ENCODE results near the gene SIGMAR1. TPM values are rescaled to one million over a fixed set of nuclear protein-coding genes. Genes with fewer than 3 reads are reported as not detected.
A peak's percentile ranks its signal among the peaks of the same experiment; 100 is the strongest.
"Not testable (repeated sequence)": the region's sequence is repeated elsewhere in the genome, so short reads cannot be mapped to it uniquely, and the experiment has no call there.

Gene SIGMAR1
- polyA plus RNA-seq, 2 donors, result 42.1 to 68.5 TPM

DNA sequence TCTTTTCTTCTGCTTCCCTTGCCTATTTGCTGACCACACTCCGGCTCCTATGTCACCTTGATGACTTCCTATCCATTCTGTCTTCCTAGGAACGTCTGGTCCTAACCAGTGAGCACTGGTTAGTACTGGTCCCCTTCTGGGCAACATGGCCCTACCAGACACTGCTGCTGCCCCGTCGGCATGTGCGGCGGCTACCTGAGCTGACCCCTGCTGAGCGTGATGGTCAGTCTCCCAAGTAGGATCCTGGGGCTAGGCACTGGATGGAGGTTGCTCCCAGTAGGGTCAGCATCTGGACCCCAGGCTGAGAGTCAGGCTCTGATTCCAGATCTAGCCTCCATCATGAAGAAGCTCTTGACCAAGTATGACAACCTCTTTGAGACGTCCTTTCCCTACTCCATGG lies 11.1 kb upstream of the SIGMAR1 start:
- no peak overlapping the region for H3K4me3 ChIP-seq (ENCODE audit: low read depth in 1 of 2, low read length in 2 of 2)
- H3K9me3 ChIP-seq (ENCODE audit: control insufficient read depth in 2 of 2, insufficient read depth in 1 of 2, low read depth in 1 of 2, low read length in 1 of 2), result no peaks in the 10 kb centered on the region
- 93 to 95% methylated on average over 8 of the region's 8 CpGs for WGBS, 2 donors
- H3K27me3 ChIP-seq (ENCODE audit: control insufficient read depth in 1 of 2, insufficient read depth in 2 of 2, low read length in 2 of 2), result no peaks in the 10 kb centered on the region
- peaks cover 0 to 16% of the 10 kb centered on the region in 2 donors for H3K36me3 ChIP-seq (ENCODE audit: control insufficient read depth in 2 of 2, insufficient read depth in 2 of 2, low read length in 1 of 2)
- H3K4me1 ChIP-seq (ENCODE audit: control insufficient read depth in 2 of 2, insufficient read depth in 2 of 2, low read length in 1 of 2), result peaks cover 11 to 27% of the 10 kb centered on the region in 2 donors
- no peak overlapping the region for H3K27ac ChIP-seq (ENCODE audit: low read depth in 2 of 2, low read length in 1 of 2)

DNA sequence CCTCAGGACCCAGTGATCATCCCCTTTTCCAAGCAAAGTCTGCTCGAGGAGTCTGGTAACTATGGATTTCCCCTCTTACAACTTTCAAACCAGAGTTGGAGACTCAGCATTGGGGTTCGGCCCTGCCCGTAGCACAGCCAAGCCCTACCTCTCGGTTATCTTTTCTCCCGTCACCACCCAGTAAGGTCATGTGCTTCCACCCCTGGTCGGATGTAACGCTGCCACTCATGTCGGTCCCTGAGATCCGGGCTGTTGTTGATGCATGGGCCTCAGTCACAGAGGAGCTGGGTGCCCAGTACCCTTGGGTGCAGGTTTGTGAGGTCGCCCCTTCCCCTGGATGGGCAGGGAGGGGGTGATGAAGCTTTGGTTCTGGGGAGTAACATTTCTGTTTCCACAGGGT lies 10.1 kb upstream of the SIGMAR1 start:
- WGBS, 2 donors, result 42 to 61% methylated on average over 10 of the region's 10 CpGs
- H3K27me3 ChIP-seq (ENCODE audit: control insufficient read depth in 1 of 2, insufficient read depth in 2 of 2, low read length in 2 of 2), result no peaks in the 10 kb centered on the region
- H3K36me3 ChIP-seq (ENCODE audit: control insufficient read depth in 2 of 2, insufficient read depth in 2 of 2, low read length in 1 of 2), result peaks cover 0 to 16% of the 10 kb centered on the region in 2 donors
- H3K9me3 ChIP-seq (ENCODE audit: control insufficient read depth in 2 of 2, insufficient read depth in 1 of 2, low read depth in 1 of 2, low read length in 1 of 2), result no peaks in the 10 kb centered on the region
- peak overlapping the region in 1 of 2 donors; percentile 24 for H3K27ac ChIP-seq (ENCODE audit: low read depth in 2 of 2, low read length in 1 of 2)
- H3K4me3 ChIP-seq (ENCODE audit: low read depth in 1 of 2, low read length in 2 of 2), result peak overlapping the region; percentile 72 to 80
- H3K4me1 ChIP-seq (ENCODE audit: control insufficient read depth in 2 of 2, insufficient read depth in 2 of 2, low read length in 1 of 2), result peaks cover 12 to 20% of the 10 kb centered on the region in 2 donors

DNA sequence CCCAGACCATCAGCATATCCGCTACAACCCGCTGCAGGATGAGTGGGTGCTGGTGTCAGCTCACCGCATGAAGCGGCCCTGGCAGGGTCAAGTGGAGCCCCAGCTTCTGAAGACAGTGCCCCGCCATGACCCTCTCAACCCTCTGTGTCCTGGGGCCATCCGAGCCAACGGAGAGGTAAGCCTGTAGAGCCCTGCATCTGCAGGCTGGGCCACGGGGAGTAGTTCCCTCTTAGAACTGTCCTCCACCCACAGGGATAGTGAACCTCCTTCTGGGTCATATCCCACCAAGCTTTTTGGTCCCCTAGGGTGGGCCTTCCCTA lies 9.5 kb upstream of the SIGMAR1 start:
- Histone ChIP-seq H3K9me3 (ENCODE audit: control insufficient read depth in 2 of 2, insufficient read depth in 1 of 2, low read depth in 1 of 2, low read length in 1 of 2) (no peaks in the 10 kb centered on the region), H3K36me3 (ENCODE audit: control insufficient read depth in 2 of 2, insufficient read depth in 2 of 2, low read length in 1 of 2) (peaks cover 0 to 16% of the 10 kb centered on the region in 2 donors), H3K27me3 (ENCODE audit: control insufficient read depth in 1 of 2, insufficient read depth in 2 of 2, low read length in 2 of 2) (no peaks in the 10 kb centered on the region), H3K27ac (ENCODE audit: low read depth in 2 of 2, low read length in 1 of 2) (peak overlapping the region; percentile 81 to 86), H3K4me1 (ENCODE audit: control insufficient read depth in 2 of 2, insufficient read depth in 2 of 2, low read length in 1 of 2) (peaks cover 12 to 16% of the 10 kb centered on the region in 2 donors), H3K4me3 (ENCODE audit: low read depth in 1 of 2, low read length in 2 of 2) (peak overlapping the region; percentile 72 to 80)
- 3 to 5% methylated on average over 8 of the region's 8 CpGs for WGBS, 2 donors

DNA sequence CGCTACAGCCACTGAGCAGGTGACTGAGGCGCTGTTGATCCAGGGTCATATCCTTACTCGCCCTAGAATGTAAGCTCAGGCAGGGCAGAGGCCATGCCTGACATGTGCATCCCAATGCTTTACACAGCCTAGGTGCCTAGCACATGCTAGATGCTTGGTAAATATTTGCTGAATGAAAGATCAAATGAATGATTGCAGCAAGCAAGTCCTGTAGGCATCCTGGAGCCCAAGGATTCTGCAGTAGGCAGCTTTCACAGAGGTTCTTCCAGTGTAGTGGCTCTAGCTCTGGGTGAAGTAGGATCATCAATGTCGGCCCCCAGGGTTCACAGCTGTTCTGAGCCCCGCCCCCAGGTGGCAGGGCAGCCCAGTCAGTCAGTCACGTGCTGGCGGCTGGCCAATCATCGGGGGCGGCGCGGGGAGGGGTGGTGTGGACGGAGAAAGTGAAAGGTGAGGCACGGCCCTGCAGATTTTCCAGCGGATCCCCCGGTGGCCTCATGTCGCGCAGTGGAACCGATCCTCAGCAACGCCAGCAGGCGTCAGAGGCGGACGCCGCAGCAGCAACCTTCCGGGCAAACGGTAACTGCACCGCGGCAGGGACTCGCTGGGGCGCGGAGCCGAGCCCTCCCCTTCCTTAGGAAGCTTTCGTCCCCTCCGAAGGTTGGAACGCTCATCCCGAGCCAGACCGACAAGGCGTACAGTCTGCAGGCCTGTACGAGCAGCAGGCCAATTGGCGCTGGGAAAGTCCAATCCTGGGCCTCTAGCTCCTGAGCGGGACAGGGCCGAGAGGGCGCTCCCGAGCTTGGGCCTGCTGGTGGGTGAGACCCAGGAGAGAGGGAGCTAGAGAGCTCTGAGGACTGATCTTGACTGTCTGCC lies 8.9 kb upstream of the SIGMAR1 start, which contains the start of gene GALT:
Gene GALT (plus strand): TSS at position 465 of the 873 bp plus-strand sequence. CDS start 30 bp downstream, at position 495.
- H3K4me1 ChIP-seq (ENCODE audit: control insufficient read depth in 2 of 2, insufficient read depth in 2 of 2, low read length in 1 of 2), result peaks cover 12 to 16% of the 10 kb centered on the region in 2 donors
- no peaks in the 10 kb centered on the region for H3K9me3 ChIP-seq (ENCODE audit: control insufficient read depth in 2 of 2, insufficient read depth in 1 of 2, low read depth in 1 of 2, low read length in 1 of 2)
- H3K27ac ChIP-seq (ENCODE audit: low read depth in 2 of 2, low read length in 1 of 2), result peak within 1 kb of the TSS; percentile 81 to 86
- WGBS, 2 donors, result 5% methylated on average over 43 of the region's 43 CpGs
- peak within 1 kb of the TSS; percentile 72 to 80 for H3K4me3 ChIP-seq (ENCODE audit: low read depth in 1 of 2, low read length in 2 of 2)
- no peaks in the 10 kb centered on the region for H3K27me3 ChIP-seq (ENCODE audit: control insufficient read depth in 1 of 2, insufficient read depth in 2 of 2, low read length in 2 of 2)
- H3K36me3 ChIP-seq (ENCODE audit: control insufficient read depth in 2 of 2, insufficient read depth in 2 of 2, low read length in 1 of 2), result peaks cover 0 to 16% of the 10 kb centered on the region in 2 donors

DNA sequence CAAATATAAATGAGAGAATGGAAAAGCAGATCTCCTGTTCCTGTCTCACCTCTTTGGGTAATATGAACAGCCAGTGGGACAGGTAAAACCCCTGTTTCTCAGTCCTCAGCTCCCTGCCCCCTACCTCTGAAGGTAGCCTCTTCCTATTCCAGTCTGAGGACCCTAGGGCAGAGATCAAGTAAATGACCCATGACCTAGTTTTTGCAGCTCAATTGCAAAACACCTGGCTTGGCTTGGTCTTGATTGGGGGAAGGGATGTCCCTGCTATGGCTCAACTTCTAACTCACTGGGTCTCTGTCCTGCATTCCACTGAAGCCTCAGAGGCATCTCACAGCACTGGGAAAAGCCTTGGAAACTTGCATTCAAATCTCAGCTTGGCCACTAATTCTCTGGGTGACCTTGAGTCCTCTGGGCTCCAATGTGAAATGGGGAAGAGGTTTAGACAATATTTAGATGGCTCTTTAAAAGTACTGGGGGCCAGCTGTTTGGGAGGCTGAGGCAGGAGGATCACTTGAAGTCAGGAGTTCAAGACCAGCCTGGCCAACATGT lies 7.3 kb upstream of the SIGMAR1 start:
- no peak overlapping the region for H3K27ac ChIP-seq (ENCODE audit: low read depth in 2 of 2, low read length in 1 of 2)
- no peaks in the 10 kb centered on the region for H3K9me3 ChIP-seq (ENCODE audit: control insufficient read depth in 2 of 2, insufficient read depth in 1 of 2, low read depth in 1 of 2, low read length in 1 of 2)
- H3K36me3 ChIP-seq (ENCODE audit: control insufficient read depth in 2 of 2, insufficient read depth in 2 of 2, low read length in 1 of 2), result peaks cover 0 to 13% of the 10 kb centered on the region in 2 donors
- no peak overlapping the region for H3K4me3 ChIP-seq (ENCODE audit: low read depth in 1 of 2, low read length in 2 of 2)
- H3K4me1 ChIP-seq (ENCODE audit: control insufficient read depth in 2 of 2, insufficient read depth in 2 of 2, low read length in 1 of 2), result peaks cover 12 to 16% of the 10 kb centered on the region in 2 donors
- no peaks in the 10 kb centered on the region for H3K27me3 ChIP-seq (ENCODE audit: control insufficient read depth in 1 of 2, insufficient read depth in 2 of 2, low read length in 2 of 2)

DNA sequence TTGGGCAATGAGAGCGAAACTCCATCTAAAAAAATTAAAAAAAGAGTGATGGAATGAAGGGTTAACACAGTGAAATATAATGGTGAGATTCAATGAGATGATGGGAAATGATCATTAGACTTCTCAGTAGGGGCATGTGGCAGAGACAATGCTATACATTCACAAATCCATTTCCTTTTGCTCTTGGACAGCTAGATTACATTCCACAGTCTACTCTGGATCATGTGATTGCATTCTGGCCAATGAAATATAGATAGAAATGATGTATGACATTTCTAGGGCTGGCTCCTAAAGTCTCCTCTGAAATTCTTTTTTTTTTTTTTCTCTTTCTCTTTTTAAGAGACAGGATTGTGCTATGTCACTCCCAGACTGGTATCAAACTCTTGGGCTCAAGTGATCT lies 5.1 kb upstream of the SIGMAR1 start:
- no peak overlapping the region for H3K27ac ChIP-seq (ENCODE audit: low read depth in 2 of 2, low read length in 1 of 2)
- no peak overlapping the region for H3K4me3 ChIP-seq (ENCODE audit: low read depth in 1 of 2, low read length in 2 of 2)
- no peaks in the 10 kb centered on the region for H3K9me3 ChIP-seq (ENCODE audit: control insufficient read depth in 2 of 2, insufficient read depth in 1 of 2, low read depth in 1 of 2, low read length in 1 of 2)
- no peaks in the 10 kb centered on the region for H3K27me3 ChIP-seq (ENCODE audit: control insufficient read depth in 1 of 2, insufficient read depth in 2 of 2, low read length in 2 of 2)
- H3K4me1 ChIP-seq (ENCODE audit: control insufficient read depth in 2 of 2, insufficient read depth in 2 of 2, low read length in 1 of 2), result peaks cover 10 to 15% of the 10 kb centered on the region in 2 donors
- no peaks in the 10 kb centered on the region for H3K36me3 ChIP-seq (ENCODE audit: control insufficient read depth in 2 of 2, insufficient read depth in 2 of 2, low read length in 1 of 2)
- WGBS, 2 donors, result 96 to 100% methylated on average over 1 of the region's 1 CpG

DNA sequence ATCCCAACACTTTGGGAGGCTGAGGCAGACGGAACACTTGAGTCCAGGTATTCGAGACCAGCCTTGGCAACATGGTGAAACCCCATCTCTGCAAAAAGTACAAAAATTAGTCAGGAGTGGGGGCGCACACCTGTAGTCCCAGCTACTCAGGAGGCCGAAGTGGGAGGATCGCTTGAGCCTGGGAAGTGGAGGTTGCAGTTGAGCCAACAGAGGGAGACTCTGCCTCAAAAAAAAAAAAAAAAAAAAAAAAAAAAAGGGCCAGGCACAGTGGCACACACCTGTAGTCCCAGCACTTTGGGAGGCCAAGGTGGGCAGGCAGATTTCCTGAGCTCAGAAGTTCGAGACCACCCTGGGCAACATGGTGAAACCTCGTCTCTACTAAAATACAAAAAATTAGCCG lies 1.7 kb upstream of the SIGMAR1 start:
- H3K27ac ChIP-seq (ENCODE audit: low read depth in 2 of 2, low read length in 1 of 2); H3K27me3 ChIP-seq (ENCODE audit: control insufficient read depth in 1 of 2, insufficient read depth in 2 of 2, low read length in 2 of 2); H3K36me3 ChIP-seq (ENCODE audit: control insufficient read depth in 2 of 2, insufficient read depth in 2 of 2, low read length in 1 of 2); H3K9me3 ChIP-seq (ENCODE audit: control insufficient read depth in 2 of 2, insufficient read depth in 1 of 2, low read depth in 1 of 2, low read length in 1 of 2); H3K4me3 ChIP-seq (ENCODE audit: low read depth in 1 of 2, low read length in 2 of 2): not testable (repeated sequence)
- H3K4me1 ChIP-seq (ENCODE audit: control insufficient read depth in 2 of 2, insufficient read depth in 2 of 2, low read length in 1 of 2), result peaks cover 2 to 15% of the 10 kb centered on the region in 2 donors
- WGBS, 2 donors, result 87 to 90% methylated on average over 8 of the region's 8 CpGs

DNA sequence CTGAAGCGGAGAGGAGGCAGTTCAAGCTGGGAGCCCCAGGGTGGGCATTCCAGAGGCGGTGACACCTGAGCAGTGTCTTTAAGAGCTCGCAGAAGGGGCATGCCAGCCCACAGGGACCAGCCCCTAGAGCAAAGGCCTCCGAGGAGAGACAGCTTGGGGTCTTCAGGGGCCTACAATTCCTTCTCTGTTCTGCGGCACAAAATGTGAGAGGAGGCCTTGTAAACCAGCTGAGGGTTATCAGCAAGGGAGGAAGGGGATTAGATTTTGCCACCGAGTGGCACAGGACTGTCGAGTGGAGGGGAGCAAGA lies 505 bp upstream of the SIGMAR1 start:
- Histone ChIP-seq H3K9me3 (ENCODE audit: control insufficient read depth in 2 of 2, insufficient read depth in 1 of 2, low read depth in 1 of 2, low read length in 1 of 2) (no peaks in the 10 kb centered on the region), H3K27me3 (ENCODE audit: control insufficient read depth in 1 of 2, insufficient read depth in 2 of 2, low read length in 2 of 2) (no peaks in the 10 kb centered on the region), H3K36me3 (ENCODE audit: control insufficient read depth in 2 of 2, insufficient read depth in 2 of 2, low read length in 1 of 2) (peaks cover 0 to 2% of the 10 kb centered on the region in 2 donors), H3K4me1 (ENCODE audit: control insufficient read depth in 2 of 2, insufficient read depth in 2 of 2, low read length in 1 of 2) (peaks cover 0 to 15% of the 10 kb centered on the region in 2 donors), H3K4me3 (ENCODE audit: low read depth in 1 of 2, low read length in 2 of 2) (peak overlapping the region; percentile 69 to 81), H3K27ac (ENCODE audit: low read depth in 2 of 2, low read length in 1 of 2) (peak overlapping the region; percentile 57 to 84)
- whole genome bisulfite sequencing, 2 donors, result 13 to 16% methylated on average over 7 of the region's 7 CpGs

DNA sequence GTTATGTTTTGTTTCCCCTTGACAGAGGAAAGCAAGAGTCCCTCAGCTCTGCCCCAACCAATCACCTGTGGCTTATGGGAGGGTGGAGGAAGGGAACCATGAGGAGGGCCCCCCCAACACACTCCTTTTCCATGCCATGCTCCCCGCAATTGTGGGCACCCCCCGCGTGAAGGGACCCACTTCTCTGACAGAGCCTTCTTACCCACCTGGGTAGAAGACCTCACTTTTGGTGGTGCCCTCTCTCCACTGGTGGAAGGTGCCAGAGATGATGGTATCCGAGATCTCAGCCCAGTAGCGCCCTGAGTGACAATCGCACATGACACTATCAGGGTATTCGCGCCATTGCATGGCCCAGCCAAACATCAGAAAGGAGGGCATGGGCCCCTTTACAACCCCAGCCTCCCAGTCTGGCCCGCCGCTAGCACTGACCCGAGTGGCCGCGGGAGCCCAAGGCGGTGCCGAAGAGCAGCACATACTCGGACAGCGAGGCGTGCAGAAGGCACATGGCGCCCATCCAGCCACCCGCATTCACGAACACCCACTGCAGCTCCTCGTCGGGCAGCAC lies 714 bp downstream of the SIGMAR1 start:
- peak overlapping the region; percentile 64 to 84 for H3K27ac ChIP-seq (ENCODE audit: low read depth in 2 of 2, low read length in 1 of 2)
- peaks cover 0 to 2% of the 10 kb centered on the region in 2 donors for H3K36me3 ChIP-seq (ENCODE audit: control insufficient read depth in 2 of 2, insufficient read depth in 2 of 2, low read length in 1 of 2)
- H3K9me3 ChIP-seq (ENCODE audit: control insufficient read depth in 2 of 2, insufficient read depth in 1 of 2, low read depth in 1 of 2, low read length in 1 of 2), result no peaks in the 10 kb centered on the region
- H3K4me1 ChIP-seq (ENCODE audit: control insufficient read depth in 2 of 2, insufficient read depth in 2 of 2, low read length in 1 of 2), result peaks cover 0 to 15% of the 10 kb centered on the region in 2 donors
- no peaks in the 10 kb centered on the region for H3K27me3 ChIP-seq (ENCODE audit: control insufficient read depth in 1 of 2, insufficient read depth in 2 of 2, low read length in 2 of 2)
- 6 to 7% methylated on average over 23 of the region's 23 CpGs for WGBS, 2 donors
- peak overlapping the region; percentile 69 to 81 for H3K4me3 ChIP-seq (ENCODE audit: low read depth in 1 of 2, low read length in 2 of 2)
